ENCODE measurements around the gene SP7.
"Not testable (repeated sequence)": the region's sequence is repeated elsewhere in the genome, so short reads cannot be mapped to it uniquely, and the experiment has no call there.

The SP7 gene

GRCh38 chr12:53345486-53346188, 9.5 kb upstream of the SP7 start:
- DNase-seq, result no peak

DNA sequence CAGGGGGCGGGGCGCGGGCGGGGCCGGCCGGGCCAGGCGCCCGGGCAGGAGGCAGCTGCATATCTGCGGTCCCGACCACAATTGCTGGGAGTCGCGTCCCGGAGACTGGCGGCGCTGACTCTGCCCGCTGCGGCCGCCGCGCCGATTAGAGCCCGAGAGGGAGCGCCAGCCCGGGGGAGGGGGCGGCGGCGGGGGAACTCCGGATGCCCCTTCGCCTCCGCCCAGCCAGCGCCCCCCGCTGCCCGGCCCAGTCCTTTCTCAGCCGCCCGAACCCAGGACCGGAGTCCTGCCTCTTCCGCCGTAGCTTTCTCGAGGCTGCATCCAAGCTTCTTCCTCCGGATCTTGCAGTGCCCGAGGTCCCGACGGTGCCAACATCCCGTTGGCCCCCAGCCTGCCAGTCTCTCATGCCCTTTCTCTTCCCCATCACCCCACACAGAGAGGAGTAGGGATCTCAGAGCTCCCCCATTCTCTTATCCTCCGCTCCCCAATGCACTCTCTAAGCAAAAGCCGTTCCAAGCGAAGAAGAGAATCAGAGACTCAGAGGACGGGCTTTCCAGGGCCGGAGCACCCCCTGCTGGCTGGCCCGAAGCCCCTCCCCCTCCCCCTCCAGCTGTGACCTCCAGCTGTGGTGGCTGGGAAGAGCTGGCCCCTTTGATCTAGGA, 8.8 kb upstream of the SP7 start:
- peak; percentile 47 for DNase-seq

- no peak for DNase-seq
Observed at GRCh38 chr12:53344487-53344823, 8.3 kb upstream of the SP7 start.

GRCh38 chr12:53343969-53344368, 7.8 kb upstream of the SP7 start:
- no peak for DNase-seq

DNA sequence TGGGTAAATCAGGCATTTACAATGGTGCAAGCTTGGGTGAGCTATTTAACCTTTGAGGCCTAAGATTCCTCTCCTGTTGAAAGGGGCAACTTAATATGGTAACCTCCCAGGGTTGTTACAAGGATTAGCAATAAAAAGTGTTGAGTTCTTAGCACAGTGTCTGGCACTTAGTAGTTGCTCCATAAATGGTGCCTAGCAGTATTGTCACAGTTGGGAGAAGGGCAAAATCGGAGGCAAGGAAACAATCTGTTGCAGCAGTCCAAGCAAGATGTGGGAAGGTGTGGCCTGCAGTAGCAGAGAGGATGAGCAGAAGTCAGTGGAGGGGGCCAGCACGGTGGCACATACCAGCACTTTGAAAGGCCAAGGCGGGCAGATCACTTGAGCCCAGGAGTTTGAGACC, 7.3 kb upstream of the SP7 start:
- no peak for DNase-seq

DNA sequence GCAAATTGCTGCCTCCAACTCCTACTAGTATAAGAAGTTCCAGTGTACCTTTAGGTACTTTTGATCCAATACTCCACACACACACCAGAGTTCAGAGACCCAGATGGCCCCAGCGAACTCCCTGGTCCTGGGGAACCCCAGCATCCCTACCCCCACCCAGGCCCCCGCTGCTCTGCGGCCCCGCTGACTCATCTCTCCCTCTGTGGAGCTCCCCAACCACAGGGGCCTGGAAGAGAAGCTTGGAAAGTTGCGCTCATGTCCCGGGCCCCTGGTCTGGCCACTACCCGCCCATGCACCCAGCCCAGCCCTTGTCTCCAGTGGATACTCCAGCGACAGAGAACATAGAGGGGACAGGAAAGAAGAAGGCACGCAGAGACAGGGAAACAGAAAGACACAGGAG, 4.2 kb upstream of the SP7 start:
- DNase-seq, result no peak

GRCh38 chr12:53338916-53339315, 2.8 kb upstream of the SP7 start:
- DNase-seq, result no peak

DNA sequence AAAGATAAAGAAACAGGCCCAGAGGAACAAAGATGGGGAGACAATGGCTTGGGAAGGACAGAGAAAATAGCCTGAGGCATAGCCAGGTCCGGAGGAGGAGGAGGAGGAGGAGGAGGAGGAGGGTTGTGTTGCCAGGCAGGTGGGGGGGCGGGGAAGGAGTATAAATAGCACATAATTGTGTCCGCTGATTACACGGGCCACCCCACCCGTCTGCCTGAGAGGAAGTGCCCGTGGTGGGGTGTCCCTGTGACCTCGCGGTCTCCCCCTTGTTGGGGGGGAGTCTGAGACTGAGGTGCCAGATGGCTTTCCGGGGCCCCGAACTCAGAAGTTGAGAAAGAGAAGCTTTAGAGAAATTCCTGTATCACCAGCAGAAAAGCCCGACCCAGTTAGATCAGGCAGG, 1.9 kb upstream of the SP7 start:
- DNase-seq, result no peak

GRCh38 chr12:53334822-53335221, 1.3 kb downstream of the SP7 start:
- no peak for DNase-seq

DNA sequence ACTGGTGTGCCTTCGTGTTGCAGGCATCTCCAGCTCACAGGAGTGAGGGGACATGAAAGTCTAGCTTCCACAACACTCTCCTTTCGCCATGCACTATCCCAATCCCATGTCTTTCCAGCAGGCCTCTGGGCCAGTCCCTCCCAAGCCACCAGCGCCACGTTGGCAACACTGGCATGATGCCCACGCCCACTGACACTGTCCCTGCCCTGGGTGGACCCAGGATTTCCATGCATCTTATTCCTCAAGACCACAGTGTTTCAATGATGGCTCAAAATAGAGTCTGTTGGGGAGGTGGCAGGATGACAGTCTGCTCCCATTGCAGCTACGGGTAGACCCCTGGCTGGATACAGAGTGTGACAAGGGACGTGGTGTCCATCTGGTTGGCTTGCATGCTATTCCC, 2.3 kb downstream of the SP7 start:
- DNase-seq, result no peak

- no peak for DNase-seq
Observed at GRCh38 chr12:53333289-53333688, 2.9 kb downstream of the SP7 start.

- no peak for DNase-seq
Observed at GRCh38 chr12:53332744-53333143, 3.4 kb downstream of the SP7 start.

DNA sequence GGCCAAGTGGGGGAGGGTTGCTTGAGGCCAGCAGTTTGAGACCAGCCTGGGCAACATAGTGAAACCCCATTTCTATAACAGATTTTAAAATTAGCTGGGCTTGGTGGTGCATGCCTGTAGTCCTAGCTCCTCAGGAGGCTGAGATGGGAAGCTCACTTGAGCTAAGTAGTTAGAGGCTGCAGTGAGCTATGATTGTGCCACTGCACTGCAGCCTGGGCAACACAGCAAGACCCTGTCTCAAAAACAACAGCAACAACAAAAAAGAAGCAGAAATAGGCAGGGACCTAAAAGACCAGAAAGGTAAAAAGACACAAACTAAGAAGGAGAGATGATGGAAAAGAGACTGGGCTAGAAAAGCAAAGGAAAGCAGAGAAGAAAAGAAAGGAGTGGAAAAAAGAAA, 3.8 kb downstream of the SP7 start:
- DNase-seq, result not testable (repeated sequence)

DNA sequence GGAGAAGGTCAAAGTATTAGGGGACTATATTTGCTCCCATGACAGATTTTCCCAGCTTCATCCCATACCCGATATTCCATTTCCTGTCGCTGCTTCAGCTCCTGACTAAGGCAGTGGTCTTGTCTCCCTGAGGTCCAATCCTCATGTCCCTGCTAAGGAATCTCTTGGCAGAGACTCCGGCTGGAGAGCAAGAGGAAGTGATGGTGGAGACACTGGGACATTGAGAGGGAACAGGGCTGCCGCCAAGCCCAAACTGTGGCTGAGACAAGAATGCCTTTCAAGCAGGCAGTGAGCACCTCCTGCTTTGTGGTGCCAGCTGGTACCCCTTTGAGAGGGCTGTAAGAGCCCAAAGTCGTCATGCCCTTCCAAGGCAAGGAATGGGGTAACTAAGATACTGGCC, 5.5 kb downstream of the SP7 start:
- DNase-seq, result no peak

GRCh38 chr12:53328043-53328435, 8.1 kb downstream of the SP7 start:
- peak; percentile 16 for DNase-seq

DNA sequence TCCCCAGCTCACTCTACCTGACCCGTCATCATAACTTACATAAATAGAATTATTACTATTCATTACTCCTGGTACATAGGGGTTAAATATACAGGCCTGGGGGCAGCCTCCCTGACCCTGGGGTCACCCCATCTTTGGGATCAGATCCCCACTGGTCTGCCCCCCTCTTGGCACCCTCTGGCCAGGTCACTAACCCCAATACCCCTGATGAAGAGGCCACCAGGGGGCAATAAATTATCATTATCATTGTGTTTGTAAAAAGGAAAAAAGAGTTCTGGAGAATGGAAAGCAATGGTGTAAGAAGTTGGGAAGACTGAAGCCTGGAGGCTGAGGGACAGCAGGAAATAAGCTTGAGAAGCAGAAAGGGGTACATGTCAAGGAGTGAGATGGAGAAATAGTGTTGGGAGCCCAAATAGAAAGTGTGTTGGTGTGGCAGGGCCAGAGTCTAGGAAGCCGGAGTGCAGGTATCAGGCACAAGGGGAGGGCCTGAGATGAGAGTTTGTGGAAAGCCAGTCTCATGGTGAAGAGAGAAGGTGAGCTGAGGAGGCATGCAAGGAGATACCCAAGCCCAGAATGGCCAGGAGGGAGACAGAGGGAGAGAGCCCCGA, 8.6 kb downstream of the SP7 start:
- DNase-seq, result no peak

GRCh38 chr12:53326460-53327185, 9.5 kb downstream of the SP7 start:
- no peak for DNase-seq

DNA sequence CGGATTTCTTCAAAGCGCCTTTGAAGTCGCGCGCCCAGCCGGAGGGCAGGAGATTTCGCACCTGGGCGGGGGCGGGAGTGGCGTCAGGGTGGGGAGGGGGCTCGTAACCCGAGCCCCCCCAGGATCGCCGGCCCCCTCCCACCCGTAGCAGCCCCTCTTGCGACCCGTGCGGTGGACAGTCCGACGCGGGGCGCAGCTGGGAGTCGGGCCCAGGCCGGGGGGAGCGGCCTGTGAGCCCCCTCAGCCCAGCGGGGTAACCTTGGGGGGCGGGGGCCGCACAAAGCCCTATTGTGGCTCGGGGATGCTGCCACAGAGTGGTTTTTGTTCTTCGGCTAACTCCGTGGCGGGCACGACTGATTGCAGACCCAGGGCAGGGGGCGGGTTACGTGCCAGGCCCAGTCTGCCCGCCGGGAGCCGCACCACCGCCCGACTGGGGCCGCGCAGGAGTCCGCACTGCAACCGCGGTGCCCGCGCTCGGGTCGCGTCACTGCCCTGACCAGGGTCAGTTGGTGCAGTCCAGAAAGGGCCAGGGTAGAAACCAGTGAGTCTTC, 10.6 kb downstream of the SP7 start:
- DNase-seq, result no peak

DNA sequence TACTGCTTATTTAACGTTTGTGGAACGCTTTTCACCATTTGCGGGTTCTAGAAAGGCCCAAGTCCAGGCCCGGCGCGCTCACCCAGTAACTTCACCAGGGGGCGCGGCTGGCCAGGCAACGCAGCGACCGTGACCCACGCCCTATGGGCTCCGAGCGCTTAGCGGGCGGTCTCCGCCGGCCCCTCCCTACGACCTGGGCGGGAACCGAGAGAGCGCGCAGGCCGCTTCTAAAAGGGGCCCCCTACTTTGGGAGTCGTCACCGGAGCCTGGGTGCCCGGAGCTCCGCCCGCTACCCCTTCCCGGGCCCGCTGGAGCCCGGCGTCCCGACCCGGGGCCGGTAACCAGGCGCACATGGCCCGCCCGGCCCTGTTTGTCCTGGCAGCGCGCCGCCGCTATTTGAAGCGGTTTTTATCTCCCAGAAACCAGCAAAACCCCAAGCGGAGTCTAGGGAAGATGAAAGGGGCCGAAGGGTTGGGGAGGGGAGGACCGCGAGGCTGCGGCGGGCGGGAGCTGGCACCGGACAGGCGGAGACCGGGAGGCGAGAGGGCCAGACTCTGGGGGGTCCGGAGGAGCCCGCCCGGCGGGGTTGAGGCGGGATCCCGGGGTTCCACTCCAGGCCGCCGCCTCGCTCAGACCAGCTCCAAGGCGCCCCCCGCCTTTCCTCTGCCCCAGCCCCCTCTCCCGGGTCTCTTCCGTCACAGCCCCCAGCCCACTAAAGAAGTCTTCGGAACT, 11.2 kb downstream of the SP7 start:
- DNase-seq, result peak; percentile 84

DNA sequence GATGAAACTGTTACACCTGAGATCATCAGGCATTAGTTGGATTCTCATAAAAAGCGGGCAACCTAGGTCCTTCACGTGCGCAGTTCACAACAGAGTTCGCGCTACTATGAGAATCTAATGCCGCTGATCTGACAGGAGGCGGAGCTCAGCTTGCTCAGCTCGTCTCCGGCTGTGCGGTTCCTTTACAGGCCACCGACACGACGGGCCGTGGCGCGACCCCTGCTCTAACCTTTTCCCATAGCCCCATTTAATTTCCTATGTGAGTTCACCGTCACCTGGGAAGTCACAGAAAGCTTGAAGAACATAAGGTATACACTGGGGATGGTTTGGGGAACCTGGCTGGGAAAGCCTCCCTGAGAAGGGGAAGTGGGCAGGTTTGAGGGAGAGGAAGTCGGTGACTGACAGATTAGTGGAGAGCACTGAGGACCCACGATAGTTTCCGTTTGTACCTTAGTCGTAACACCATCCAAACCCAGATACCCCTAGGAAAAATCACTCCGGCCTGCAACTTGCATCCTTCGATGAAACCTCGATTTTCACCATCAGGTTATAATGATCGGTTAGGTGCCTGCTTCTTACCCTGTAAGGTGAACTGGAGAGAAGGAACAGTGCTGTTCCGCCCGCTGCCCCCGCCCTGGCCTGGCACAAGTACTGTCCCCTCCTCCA, 11.9 kb downstream of the SP7 start:
- peak; percentile 5 for DNase-seq

DNA sequence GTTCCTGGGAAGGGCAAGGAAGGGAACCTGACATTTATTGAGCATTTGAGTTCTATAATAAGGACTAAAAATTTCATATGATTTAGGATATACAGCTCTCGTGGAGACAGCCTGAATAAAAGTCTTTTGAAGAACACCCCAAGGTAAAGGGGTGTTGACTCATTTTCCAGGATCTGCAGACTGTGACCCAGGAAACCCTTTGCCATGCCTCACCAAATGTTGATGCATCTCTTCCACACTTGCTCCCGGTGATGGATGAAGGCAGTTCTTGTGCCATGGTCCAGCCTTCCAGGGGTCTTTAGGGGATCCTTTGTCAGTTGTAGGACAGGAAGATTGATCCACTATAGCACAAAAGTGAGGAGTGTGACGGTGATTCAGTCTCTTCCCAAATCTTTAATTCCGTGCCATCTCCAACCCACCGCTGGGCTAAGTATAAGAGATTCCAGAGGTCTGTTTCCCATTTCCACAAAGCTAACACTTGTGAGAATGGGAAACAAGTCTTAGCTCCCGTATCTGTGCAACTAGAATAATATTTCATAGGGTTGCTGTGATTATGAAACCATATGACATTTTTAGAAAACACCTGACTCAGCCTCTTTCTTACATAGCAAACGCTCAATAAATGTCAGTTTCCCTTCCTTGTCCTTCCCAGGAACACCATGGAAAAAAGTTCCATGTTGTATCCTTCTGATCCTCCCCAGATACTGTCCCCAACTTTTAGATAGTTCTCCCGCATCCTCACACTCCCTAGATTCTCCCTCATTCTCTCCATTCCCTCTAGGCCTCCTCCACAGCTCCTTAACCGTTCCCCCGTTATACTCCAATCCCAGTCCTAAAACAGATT, 15.6 kb downstream of the SP7 start:
- DNase-seq, result no peak
